DND-41 (cell line): ENCODE measurements around the gene PBX3.

ENCODE experiments used
- ATAC-seq: fragments of 200-7000 bp; cut with Tn5 transposase; 3 replicates; pipeline ENCODE4 v1.9.1; 2021; ENCODE audit warnings: low read depth; ENCODE audit not compliant: insufficient read depth
- DNase-seq: peaks from one replicate; pipeline ENCODE4 v3.0.0-alpha.2; 2020
- H2AFZ ChIP-seq: 2 replicates; pipeline ENCODE4 v1.6.0; 2012; ENCODE audit warnings: low read depth, low read length
- H3K27ac ChIP-seq: 2 replicates; pipeline ENCODE4 v1.5.1; 2012; ENCODE audit warnings: low read length, inconsistent platforms
- H3K27me3 ChIP-seq: fragments of 200-600 bp; sonication (generic); 2 replicates; pipeline ENCODE4 v1.6.0; 2012; ENCODE audit warnings: low read length, mild to moderate bottlenecking, inconsistent platforms; ENCODE audit not compliant: insufficient read depth, poor library complexity
- H3K36me3 ChIP-seq: 2 replicates; pipeline ENCODE4 v1.5.1; 2012; ENCODE audit warnings: low read length, inconsistent platforms; ENCODE audit not compliant: insufficient read depth
- H3K4me1 ChIP-seq: 2 replicates; pipeline ENCODE4 v1.5.1; 2012; ENCODE audit warnings: mild to moderate bottlenecking, low read length; ENCODE audit not compliant: insufficient read depth
- H3K4me2 ChIP-seq: 2 replicates; pipeline ENCODE4 v1.6.0; 2012; ENCODE audit warnings: mild to moderate bottlenecking, moderate library complexity, low read length, inconsistent platforms; ENCODE audit not compliant: insufficient read depth
- H3K4me3 ChIP-seq, 2 experiments: fragments of 200-600 bp in 1 of 2; shearing (Covaris generic) in 1 of 2; 2 replicates each; pipeline ENCODE4 v1.5.1; 2012 to 2016; ENCODE audit warnings: inconsistent platforms in 2 of 2, low read length in 2 of 2, mild to moderate bottlenecking in 2 of 2, low read depth in 1 of 2, moderate library complexity in 1 of 2
- H3K79me2 ChIP-seq: 2 replicates; pipeline ENCODE4 v1.6.0; 2012; ENCODE audit warnings: low read length, inconsistent platforms; ENCODE audit not compliant: insufficient read depth
- H3K9ac ChIP-seq: 2 replicates; pipeline ENCODE4 v1.6.0; 2012; ENCODE audit warnings: low read depth, mild to moderate bottlenecking, inconsistent platforms, low read length, moderate library complexity
- H3K9me3 ChIP-seq: 2 replicates; pipeline ENCODE4 v1.5.1; 2012; ENCODE audit warnings: low read length, moderate library complexity, mild to moderate bottlenecking, inconsistent platforms; ENCODE audit not compliant: insufficient read depth, severe bottlenecking
- H4K20me1 ChIP-seq: 2 replicates; pipeline ENCODE4 v1.6.0; 2012; ENCODE audit warnings: low read length; ENCODE audit not compliant: insufficient read depth
- CTCF ChIP-seq: IDR thresholded peaks from 2 replicates; pipeline ENCODE4 v1.5.1; 2012; ENCODE audit warnings: borderline replicate concordance, low read length, moderate library complexity, mild to moderate bottlenecking; ENCODE audit not compliant: poor library complexity, severe bottlenecking; ENCODE audit errors: extremely low read depth
- EZH2 ChIP-seq: IDR thresholded peaks from 3 replicates; pipeline ENCODE4 v1.6.1; 2012; ENCODE audit warnings: borderline replicate concordance, low read depth, mild to moderate bottlenecking, moderate library complexity, low read length, inconsistent platforms; ENCODE audit not compliant: severe bottlenecking

Gene PBX3

GRCh38 chr9:125926936-125927335 lies 179.8 kb downstream of the PBX3 start:
- no peaks in the 10 kb centered on the region for H4K20me1 ChIP-seq
- DNase-seq (no peak), ATAC-seq (no peak)
- no peak overlapping the region for H2AFZ ChIP-seq
- H3K36me3 ChIP-seq = peaks cover 4% of the 10 kb centered on the region; the same call in 1 of the 2 replicates
- H3K27ac ChIP-seq = no peak overlapping the region
- H3K9me3 ChIP-seq = no peaks in the 10 kb centered on the region
- no peaks in the 10 kb centered on the region for H3K27me3 ChIP-seq
- TF ChIP-seq CTCF = no peak
- TF ChIP-seq EZH2 = no peak
- H3K4me2 ChIP-seq = no peak overlapping the region
- no peaks in the 10 kb centered on the region for H3K79me2 ChIP-seq
- H3K9ac ChIP-seq = no peak overlapping the region
- no peak overlapping the region for H3K4me3 ChIP-seq
- H3K4me1 ChIP-seq = no peaks in the 10 kb centered on the region

- H3K4me3 ChIP-seq = no peak overlapping the region
- H3K36me3 ChIP-seq = peaks cover 14% of the 10 kb centered on the region; the same call in 1 of the 2 replicates
- no peaks in the 10 kb centered on the region for H3K27me3 ChIP-seq
- no peak overlapping the region for H3K4me2 ChIP-seq
- no peak overlapping the region for H2AFZ ChIP-seq
- no peak overlapping the region for H3K27ac ChIP-seq
- H3K79me2 ChIP-seq = no peaks in the 10 kb centered on the region
- no peaks in the 10 kb centered on the region for H4K20me1 ChIP-seq
- H3K9me3 ChIP-seq = no peaks in the 10 kb centered on the region
- H3K4me1 ChIP-seq = no peaks in the 10 kb centered on the region
- no peak overlapping the region for H3K9ac ChIP-seq
- ATAC-seq (no peak), DNase-seq (no peak)
- TF ChIP-seq EZH2 (no peak), CTCF (no peak)
These were observed 182.7 kb downstream of the PBX3 start for GRCh38 chr9:125929846-125930245.

DNA sequence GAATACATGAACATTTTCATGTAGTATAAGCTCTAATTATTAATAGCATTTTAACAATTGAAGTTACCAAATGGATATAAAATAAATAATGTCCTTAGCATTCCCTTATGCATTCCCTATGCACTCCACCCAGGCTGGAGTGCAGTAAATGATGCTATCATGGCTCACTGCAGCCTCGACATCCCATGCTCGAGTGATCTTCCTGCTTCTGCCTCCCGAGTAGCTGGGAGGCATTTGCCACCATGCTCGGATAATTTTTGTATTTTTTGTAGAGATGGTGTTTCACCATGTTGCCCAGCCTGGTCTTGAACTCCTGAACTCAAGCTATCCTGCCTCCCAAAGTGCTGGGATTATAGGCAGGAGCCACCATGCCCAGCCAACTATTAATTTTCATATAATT lies 184.0 kb downstream of the PBX3 start:
- H4K20me1 ChIP-seq = no peaks in the 10 kb centered on the region
- DNase-seq (no peak), ATAC-seq (no peak)
- TF ChIP-seq CTCF = no peak
- TF ChIP-seq EZH2 = no peak
- H3K9me3 ChIP-seq = no peaks in the 10 kb centered on the region
- no peak overlapping the region for H3K27ac ChIP-seq
- no peak overlapping the region for H3K4me3 ChIP-seq
- peaks cover 25% of the 10 kb centered on the region; the same call in 1 of the 2 replicates for H3K36me3 ChIP-seq
- no peak overlapping the region for H3K4me2 ChIP-seq
- no peak overlapping the region for H2AFZ ChIP-seq
- no peaks in the 10 kb centered on the region for H3K27me3 ChIP-seq
- no peaks in the 10 kb centered on the region for H3K79me2 ChIP-seq
- H3K9ac ChIP-seq = no peak overlapping the region
- no peaks in the 10 kb centered on the region for H3K4me1 ChIP-seq

DNA sequence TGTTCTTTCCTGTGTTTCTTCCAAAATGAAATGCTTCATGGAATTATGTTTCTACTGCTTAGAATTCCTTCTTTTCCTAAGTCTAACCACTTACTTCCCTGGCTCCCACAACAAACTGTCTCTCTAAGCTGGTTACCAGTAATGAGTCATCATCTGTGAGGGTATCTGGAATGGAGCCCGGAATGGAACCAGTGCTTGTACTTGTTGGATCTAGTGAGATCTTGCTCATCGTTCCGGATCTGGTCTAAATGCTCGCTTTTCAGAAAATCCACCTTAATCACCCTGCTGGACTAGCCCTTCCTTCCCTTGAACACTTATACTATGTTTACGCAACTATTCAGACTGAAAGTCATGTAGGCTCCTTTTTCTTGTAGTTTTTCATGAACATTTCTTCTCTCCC lies 184.8 kb downstream of the PBX3 start:
- ATAC-seq = no peak

More for the DNA sequence above, 184.8 kb downstream of the PBX3 start:
- H3K27ac ChIP-seq = no peak overlapping the region
- H3K4me1 ChIP-seq = no peaks in the 10 kb centered on the region
- no peak overlapping the region for H3K4me3 ChIP-seq
- no peak for DNase-seq
- TF ChIP-seq CTCF (no peak), EZH2 (no peak)
- no peaks in the 10 kb centered on the region for H3K27me3 ChIP-seq
- no peak overlapping the region for H3K4me2 ChIP-seq
- no peaks in the 10 kb centered on the region for H3K9me3 ChIP-seq
- H2AFZ ChIP-seq = no peak overlapping the region
- H3K36me3 ChIP-seq = peaks cover 25% of the 10 kb centered on the region; the same call in 1 of the 2 replicates
- H3K9ac ChIP-seq = no peak overlapping the region
- H4K20me1 ChIP-seq = no peaks in the 10 kb centered on the region
- H3K79me2 ChIP-seq = no peaks in the 10 kb centered on the region
